Measurements from ENCODE around the gene LEFTY2. TPM values are rescaled to one million over a fixed set of nuclear protein-coding genes. Genes with fewer than 3 reads are reported as not detected.
"Not testable (repeated sequence)": the region's sequence is repeated elsewhere in the genome, so short reads cannot be mapped to it uniquely, and the experiment has no call there.

The LEFTY2 gene
- total RNA-seq, 1 donor from 2014 or later, result 1.2 TPM

DNA sequence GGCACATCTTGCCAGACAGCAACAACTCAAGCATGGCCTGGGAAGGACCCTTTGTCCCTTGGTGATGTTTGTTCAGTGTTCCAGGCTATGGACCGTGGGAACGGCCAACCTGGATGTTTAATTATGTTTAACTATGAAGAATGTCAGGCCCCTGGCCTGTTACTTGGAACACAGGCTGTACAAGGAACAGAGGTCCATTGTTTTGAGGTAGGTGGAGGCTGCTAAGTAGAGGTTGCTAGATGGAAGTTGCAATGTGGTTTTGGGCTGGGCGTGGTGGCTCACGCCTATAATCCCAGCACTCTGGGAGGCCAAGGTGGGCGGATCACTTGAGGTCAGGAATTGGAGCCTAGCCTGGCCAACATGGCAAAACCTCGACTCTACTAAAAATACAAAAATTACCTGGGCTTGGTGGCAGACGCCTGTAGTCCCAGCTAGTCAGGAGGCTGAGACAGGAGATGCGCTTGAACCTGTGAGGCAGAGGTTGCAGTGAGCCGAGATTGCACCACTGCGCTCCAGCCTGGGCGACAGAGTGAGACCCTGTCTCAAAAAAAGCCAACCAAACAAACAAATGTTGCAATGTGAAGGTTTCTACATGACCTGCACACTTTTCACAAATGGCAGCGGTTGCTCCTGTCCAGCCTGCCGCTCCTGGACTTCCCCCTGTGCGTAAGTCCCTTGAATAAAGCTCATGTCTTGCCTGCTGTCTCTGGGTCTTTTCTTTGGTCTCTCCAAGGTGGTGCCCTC, 49.6 kb downstream of the LEFTY2 start:
- Histone ChIP-seq H3K36me3 (no peaks in the 10 kb centered on the region), H3K4me3 (no peak overlapping the region), H3K9me3 (no peaks in the 10 kb centered on the region), H3K27me3 (ENCODE audit: low read depth) (no peaks in the 10 kb centered on the region), H3K4me1 (no peaks in the 10 kb centered on the region), H3K27ac (no peak overlapping the region)
- DNase-seq (peak; percentile 25), ATAC-seq (no peak)
- no peak for TF ChIP-seq CTCF (IDR thresholded peaks at IDR 0.05)
- intact Hi-C loops (cut with DNase I), result no loop called here

GRCh38 chr1:225890346-225891228, 50.4 kb downstream of the LEFTY2 start:
- DNase-seq, result no peak
- H3K4me1 ChIP-seq, result no peaks in the 10 kb centered on the region

GRCh38 chr1:225889743-225890142, 51.3 kb downstream of the LEFTY2 start:
- ATAC-seq, result no peak
- H3K27me3 ChIP-seq (ENCODE audit: low read depth), result no peaks in the 10 kb centered on the region
- DNase-seq, result no peak
- TF ChIP-seq CTCF (IDR thresholded peaks at IDR 0.05), result no peak
- no peaks in the 10 kb centered on the region for H3K36me3 ChIP-seq
- intact Hi-C loops (cut with DNase I), result no loop called here
- H3K4me1 ChIP-seq, result no peaks in the 10 kb centered on the region
- no peak overlapping the region for H3K27ac ChIP-seq
- no peak overlapping the region for H3K4me3 ChIP-seq
- H3K9me3 ChIP-seq, result no peaks in the 10 kb centered on the region

More at GRCh38 chr1:225890346-225891228, 50.4 kb downstream of the LEFTY2 start:
- ATAC-seq, result peak in 1 of 2 donors; percentile 12
- Histone ChIP-seq H3K36me3 (no peaks in the 10 kb centered on the region), H3K27me3 (ENCODE audit: low read depth) (no peaks in the 10 kb centered on the region), H3K4me3 (no peak overlapping the region), H3K9me3 (no peaks in the 10 kb centered on the region), H3K27ac (no peak overlapping the region)
- TF ChIP-seq CTCF (IDR thresholded peaks at IDR 0.05), result no peak
- intact Hi-C loops (cut with DNase I), result no loop called here

DNA sequence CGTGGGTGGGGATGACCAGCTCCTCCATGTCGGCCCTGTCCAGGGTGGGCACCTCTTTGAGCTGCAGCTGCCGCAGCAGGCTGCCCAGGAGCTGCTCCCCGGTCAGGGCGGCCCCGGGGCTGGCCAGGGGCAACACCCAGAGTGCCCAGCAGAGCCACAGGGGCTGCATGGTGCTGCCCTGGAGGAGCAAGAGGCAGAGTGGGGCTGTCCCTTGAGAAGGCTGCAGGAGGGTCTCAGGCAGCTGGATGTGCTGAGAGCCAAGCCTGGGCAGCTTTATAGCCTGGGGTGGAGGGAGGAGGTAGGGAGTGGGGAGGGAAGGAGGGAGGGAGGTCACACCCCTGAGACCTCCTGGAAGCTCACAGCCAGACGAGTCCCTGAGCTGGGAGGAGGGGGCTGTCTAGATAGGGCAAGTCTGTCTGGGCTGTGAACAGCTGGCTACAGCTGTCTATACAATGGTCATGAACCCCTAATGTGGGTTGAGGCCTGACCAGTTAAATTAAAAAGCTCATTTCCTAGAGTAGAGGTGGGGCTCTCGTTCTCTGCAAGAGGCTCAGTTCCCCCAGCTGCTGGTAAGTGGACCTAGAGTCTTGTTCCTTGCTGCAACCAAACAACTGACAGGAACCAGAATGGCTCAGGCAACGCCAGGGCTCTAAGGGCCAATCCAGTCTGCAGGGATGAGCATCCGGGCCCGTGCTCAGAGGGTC, 52.0 kb downstream of the LEFTY2 start, which contains the start of gene LEFTY1:
LEFTY1 (minus strand) TSS at position 249 of the 704 bp plus-strand sequence; CDS start at position 169, 80 bp downstream.
- H3K9me3 ChIP-seq, result no peaks in the 10 kb centered on the region
- intact Hi-C loops (cut with DNase I), result no loop called here
- no peaks in the 10 kb centered on the region for H3K36me3 ChIP-seq
- H3K4me1 ChIP-seq, result no peaks in the 10 kb centered on the region
- H3K27ac ChIP-seq, result no peak within 1 kb of the TSS
- peak in 1 of 2 donors; percentile 29 for ATAC-seq
- H3K27me3 ChIP-seq (ENCODE audit: low read depth), result no peaks in the 10 kb centered on the region
- DNase-seq, result peak; percentile 34
- no peak within 1 kb of the TSS for H3K4me3 ChIP-seq
- no peak for TF ChIP-seq CTCF (IDR thresholded peaks at IDR 0.05)

GRCh38 chr1:225888289-225888897, 52.6 kb downstream of the LEFTY2 start:
- Histone ChIP-seq H3K36me3 (no peaks in the 10 kb centered on the region), H3K4me1 (peaks cover 2% of the 10 kb centered on the region), H3K27ac (no peak overlapping the region), H3K27me3 (ENCODE audit: low read depth) (no peaks in the 10 kb centered on the region), H3K4me3 (no peak overlapping the region), H3K9me3 (no peaks in the 10 kb centered on the region)
- intact Hi-C loops (cut with DNase I), result no loop called here
- DNase-seq, result peak; percentile 29
- TF ChIP-seq CTCF (IDR thresholded peaks at IDR 0.05), result no peak
- peak in 1 of 2 donors; percentile 20 for ATAC-seq

GRCh38 chr1:225887554-225888288, 53.3 kb downstream of the LEFTY2 start:
- peak; percentile 33 for DNase-seq
- H3K4me1 ChIP-seq; H3K36me3 ChIP-seq; H3K27me3 ChIP-seq (ENCODE audit: low read depth); H3K27ac ChIP-seq; ATAC-seq; intact Hi-C loops (cut with DNase I); H3K9me3 ChIP-seq; H3K4me3 ChIP-seq: not testable (repeated sequence)

Data from lower lobe of right lung (tissue), 2 donors.